ENCODE data around the gene ACCS. TPM values are rescaled to one million over a fixed set of nuclear protein-coding genes. Genes with fewer than 3 reads are reported as not detected.

ACCS gene
- total and polyA plus RNA-seq, 9 of the 15 experiments (the other 6 are each of a cell fraction or from before 2014, with no cell fraction given) = 4.2 to 25.9 (median 16.3) TPM

DNA sequence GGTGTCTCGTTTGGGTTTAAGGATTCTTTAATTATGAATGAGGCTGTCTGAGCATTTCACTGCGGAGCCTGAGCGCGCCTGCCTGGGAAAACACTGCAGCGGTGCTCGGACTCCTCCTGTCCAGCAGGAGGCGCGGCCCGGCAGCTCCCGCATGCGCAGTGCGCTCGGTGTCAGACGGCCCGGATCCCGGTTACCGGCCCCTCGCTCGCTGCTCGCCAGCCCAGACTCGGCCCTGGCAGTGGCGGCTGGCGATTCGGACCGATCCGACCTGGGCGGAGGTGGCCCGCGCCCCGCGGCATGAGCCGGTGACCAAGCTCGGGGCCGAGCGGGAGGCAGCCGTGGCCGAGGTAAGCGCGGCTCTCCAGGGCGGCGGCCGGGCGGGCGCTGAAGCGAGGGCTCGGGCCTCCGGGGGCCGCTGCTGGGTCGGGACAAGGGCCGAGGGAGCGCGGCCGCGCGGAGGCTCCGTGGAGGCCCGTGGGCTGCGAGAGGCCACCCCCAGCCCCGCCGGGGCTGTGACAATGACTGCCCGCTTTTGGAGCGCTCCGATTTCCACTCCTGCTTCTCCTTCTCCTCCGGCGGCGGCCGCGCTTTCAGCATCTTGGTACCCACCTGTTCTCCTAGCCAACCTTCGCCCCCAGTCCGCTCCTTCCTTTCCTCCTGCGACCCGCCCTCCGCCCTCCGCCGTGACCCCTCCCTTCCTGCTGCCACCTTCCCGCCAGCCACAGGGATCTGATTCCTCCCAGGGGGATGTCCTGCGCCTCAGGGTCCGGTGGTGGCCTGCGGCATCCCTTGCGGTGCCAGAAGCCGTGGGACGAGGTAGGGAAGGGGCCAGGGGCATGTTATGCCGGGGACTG lies 29.7 kb downstream of the ACCS start, which contains the start of gene EXT2 (continued):
- no peak for TF ChIP-seq RERE (CRISPR knock-in tag; IDR thresholded peaks at IDR 0.05; ENCODE audit: borderline replicate concordance)
- no peak for TF ChIP-seq ASH1L (IDR thresholded peaks at IDR 0.05; ENCODE audit: borderline replicate concordance, low read depth, partially characterized antibody)
- TF ChIP-seq, protein P1, sequence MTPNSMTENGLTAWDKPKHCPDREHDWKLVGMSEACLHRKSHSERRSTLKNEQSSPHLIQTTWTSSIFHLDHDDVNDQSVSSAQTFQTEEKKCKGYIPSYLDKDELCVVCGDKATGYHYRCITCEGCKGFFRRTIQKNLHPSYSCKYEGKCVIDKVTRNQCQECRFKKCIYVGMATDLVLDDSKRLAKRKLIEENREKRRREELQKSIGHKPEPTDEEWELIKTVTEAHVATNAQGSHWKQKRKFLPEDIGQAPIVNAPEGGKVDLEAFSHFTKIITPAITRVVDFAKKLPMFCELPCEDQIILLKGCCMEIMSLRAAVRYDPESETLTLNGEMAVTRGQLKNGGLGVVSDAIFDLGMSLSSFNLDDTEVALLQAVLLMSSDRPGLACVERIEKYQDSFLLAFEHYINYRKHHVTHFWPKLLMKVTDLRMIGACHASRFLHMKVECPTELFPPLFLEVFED (CRISPR knock-in tag; conservative IDR thresholded peaks at IDR 0.05) = no peak
- TF ChIP-seq RUNX1 (IDR thresholded peaks at IDR 0.05; ENCODE audit: low read depth) = no peak
- no peak for TF ChIP-seq HDGF (IDR thresholded peaks at IDR 0.05)
- TF ChIP-seq ZNF347 (CRISPR knock-in tag; IDR thresholded peaks at IDR 0.05; ENCODE audit: low read depth) = no peak
- no peak; a peak in 1 of 4 replicates for TF ChIP-seq KDM1A (IDR thresholded peaks at IDR 0.05)
- TF ChIP-seq, protein P2, sequence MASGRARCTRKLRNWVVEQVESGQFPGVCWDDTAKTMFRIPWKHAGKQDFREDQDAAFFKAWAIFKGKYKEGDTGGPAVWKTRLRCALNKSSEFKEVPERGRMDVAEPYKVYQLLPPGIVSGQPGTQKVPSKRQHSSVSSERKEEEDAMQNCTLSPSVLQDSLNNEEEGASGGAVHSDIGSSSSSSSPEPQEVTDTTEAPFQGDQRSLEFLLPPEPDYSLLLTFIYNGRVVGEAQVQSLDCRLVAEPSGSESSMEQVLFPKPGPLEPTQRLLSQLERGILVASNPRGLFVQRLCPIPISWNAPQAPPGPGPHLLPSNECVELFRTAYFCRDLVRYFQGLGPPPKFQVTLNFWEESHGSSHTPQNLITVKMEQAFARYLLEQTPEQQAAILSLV (tag; IDR thresholded peaks at IDR 0.05) = no peak
- no peak for TF ChIP-seq BCLAF1 (IDR thresholded peaks at IDR 0.05; ENCODE audit: borderline replicate concordance in 1 of 2, control insufficient read depth in 1 of 2, low read depth in 2 of 2, low read length in 1 of 2)
- no peak for TF ChIP-seq RBM39 (optimal IDR thresholded peaks at IDR 0.05; ENCODE audit: low read depth, low read length)
- TF ChIP-seq EP300 (IDR thresholded peaks at IDR 0.05; ENCODE audit: low read length) = no peak
- TF ChIP-seq PML (IDR thresholded peaks at IDR 0.05; ENCODE audit: low read length) = no peak
- TF ChIP-seq CBX8 (IDR thresholded peaks at IDR 0.05; ENCODE audit: borderline replicate concordance, extremely low read depth, low read depth, low read length, poor library complexity, severe bottlenecking) = no peak
- no peak for TF ChIP-seq KLF16 (IDR thresholded peaks at IDR 0.05)
